ENCODE data around the gene TMEM223. TPM values are rescaled to one million over a fixed set of nuclear protein-coding genes. Genes with fewer than 3 reads are reported as not detected.

Gene TMEM223
- total RNA-seq, 2 experiments from 2014 or later: 7.0 to 7.7 TPM

- Mint-ChIP-seq H3K4me1 (ENCODE audit: low read depth) (peaks cover 26% of the 10 kb centered on the region), H3K27me3 (ENCODE audit: low read depth) (no peaks in the 10 kb centered on the region), H3K36me3 (ENCODE audit: low read depth) (peaks cover 2% of the 10 kb centered on the region), H3K4me3 (no peak overlapping the region), H3K27ac (no peak overlapping the region), H3K9me3 (no peaks in the 10 kb centered on the region)
- intact Hi-C loops (cut with micrococcal nuclease): no loop called here
- no peak for DNase-seq
- CTCF ChIA-PET: interaction anchor here (0.6 to 1.4 kb wide), 4 partner anchors 15 to 120 kb away, joined by 3 to 4 read pairs (median 4); no protein-coding TSS in a partner anchor
Observed at GRCh38 chr11:62747475-62748160, 44.2 kb downstream of the TMEM223 start.

Small RNA genes within 50 kb of the gene (microRNA-seq; reads per million reads assigned to microRNA genes)
- gene MIR6514 (ENCODE audit: borderline microRNAs expressed, borderline replicate concordance) (2.2 reads per million), gene MIR6748 (ENCODE audit: borderline microRNAs expressed, borderline replicate concordance) (not detected)

Other genes with a start within 250 kb of the TMEM223 start
- gene AHNAK, start 245.2 kb downstream of the TMEM223 start, total RNA-seq: 1 to 10 TPM; 9.2 to 9.4 TPM
- 1,000 to 10,000 TPM; 2,282 to 2,440 TPM for gene EEF1G, start 218.1 kb downstream of the TMEM223 start, total RNA-seq
- gene TUT1, start 200.5 kb downstream of the TMEM223 start, total RNA-seq: 10 to 100 TPM; 38.2 to 42.0 TPM
- 100 to 1,000 TPM; 191 to 197 TPM for gene MTA2, start 190.1 kb downstream of the TMEM223 start, total RNA-seq
- 10 to 100 TPM; 81.8 to 97.1 TPM for gene EML3, start 179.2 kb downstream of the TMEM223 start, total RNA-seq
- 1 to 10 TPM in 1 of 2 experiments, under 1 TPM in 1; 0.52 to 1.0 TPM for gene ROM1, start 178.7 kb downstream of the TMEM223 start, total RNA-seq
- gene B3GAT3, start 170.0 kb downstream of the TMEM223 start, total RNA-seq: 10 to 100 TPM; 43.1 to 45.7 TPM
- gene GANAB, start 145.4 kb downstream of the TMEM223 start, total RNA-seq: 100 to 1,000 TPM; 221 to 230 TPM
- 10 to 100 TPM; 12.5 to 12.8 TPM for gene INTS5, start 138.7 kb downstream of the TMEM223 start, total RNA-seq
- gene C11orf98, start 126.8 kb downstream of the TMEM223 start, total RNA-seq: 10 to 100 TPM; 73.5 to 76.5 TPM
- gene CSKMT, start 126.7 kb downstream of the TMEM223 start, total RNA-seq: 10 to 100 TPM; 35.2 to 44.0 TPM
- 1 to 10 TPM; 6.0 to 6.4 TPM for gene UQCC3, start 120.3 kb downstream of the TMEM223 start, total RNA-seq
- 1 to 10 TPM; 4.4 to 6.1 TPM for gene LBHD1, start 119.7 kb downstream of the TMEM223 start, total RNA-seq
- 100 to 1,000 TPM; 121 to 124 TPM for gene UBXN1, start 112.9 kb downstream of the TMEM223 start, total RNA-seq
- gene LRRN4CL, start 102.5 kb downstream of the TMEM223 start, total RNA-seq: under 1 TPM in 1 of 2 experiments, not detected in 1; 0.10 TPM
- gene BSCL2, start 84.6 kb downstream of the TMEM223 start, total RNA-seq: 10 to 100 TPM; 13.8 to 17.3 TPM
- gene GNG3, start 84.3 kb downstream of the TMEM223 start, total RNA-seq: not detected
- 10 to 100 TPM; 58.6 to 61.5 TPM for gene HNRNPUL2, start 64.5 kb downstream of the TMEM223 start, total RNA-seq
- 10 to 100 TPM; 46.6 to 49.5 TPM for gene TTC9C, start 63.5 kb downstream of the TMEM223 start, total RNA-seq
- gene ZBTB3, start 37.8 kb downstream of the TMEM223 start, total RNA-seq: 10 to 100 TPM; 12.1 to 13.5 TPM
- gene POLR2G, start 30.4 kb downstream of the TMEM223 start, total RNA-seq: 100 to 1,000 TPM; 131 to 135 TPM
- 10 to 100 TPM in 1 of 2 experiments, 1 to 10 TPM in 1; 8.9 to 10.5 TPM for gene TAF6L, start 20.6 kb downstream of the TMEM223 start, total RNA-seq
- gene TMEM179B, start 4.6 kb downstream of the TMEM223 start, total RNA-seq: 10 to 100 TPM; 13.9 to 15.2 TPM
- 10 to 100 TPM; 44.6 to 46.0 TPM for gene NXF1, start 13.4 kb upstream of the TMEM223 start, total RNA-seq
- 10 to 100 TPM; 22.7 to 23.0 TPM for gene STX5, start 40.0 kb upstream of the TMEM223 start, total RNA-seq
- not detected for gene TEX54, start 40.8 kb upstream of the TMEM223 start, total RNA-seq
- gene WDR74, start 47.6 kb upstream of the TMEM223 start, total RNA-seq: 10 to 100 TPM; 74.4 to 78.7 TPM
- gene SLC3A2, start 88.9 kb upstream of the TMEM223 start, total RNA-seq: 100 to 1,000 TPM; 419 to 472 TPM
- not detected for gene CHRM1, start 129.4 kb upstream of the TMEM223 start, total RNA-seq
- gene SLC22A6, start 193.0 kb upstream of the TMEM223 start, total RNA-seq: not detected
- gene SLC22A8, start 223.8 kb upstream of the TMEM223 start, total RNA-seq: not detected